IPS DF 4.7 (cell line): ENCODE results near the gene ZIC3.

Source experiments
- DNase-seq: peaks from one replicate; pipeline ENCODE4 v3.0.0-alpha.2; 2013; ENCODE audit warnings: low spot score; ENCODE audit errors: extremely low read depth

ZIC3 gene

GRCh38 chrX:137574102-137574783 is 8.3 kb downstream of the ZIC3 start:
- no peak for DNase-seq

GRCh38 chrX:137574784-137575293 is 8.9 kb downstream of the ZIC3 start:
- no peak for DNase-seq

- no peak for DNase-seq
Measured at GRCh38 chrX:137575596-137576255, 9.8 kb downstream of the ZIC3 start.

GRCh38 chrX:137587151-137587550 is 21.2 kb downstream of the ZIC3 start:
- no peak for DNase-seq

GRCh38 chrX:137600769-137601168 is 34.8 kb downstream of the ZIC3 start:
- no peak for DNase-seq
